Stimulated activated CD4-positive, alpha-beta T cell treated with anti-CD3 and anti-CD28 coated beads, Interleukin-2, amount 100 ng/mL, for 24 hours (primary cell): Measurements from ENCODE around the gene CYP4F8.
A peak's percentile ranks its signal among the peaks of the same experiment; 100 is the strongest.

Experiments
- DNase-seq, 2 donors: peaks; one replicate each; pipeline ENCODE4 v3.0.0-alpha.2; 2020

Gene CYP4F8

GRCh38 chr19:15616627-15617270 lies 1.7 kb downstream of the CYP4F8 start:
- no peak for DNase-seq

- no peak for DNase-seq
Observed at GRCh38 chr19:15618321-15618720, 3.3 kb downstream of the CYP4F8 start.

- DNase-seq = peak in 1 of 2 donors; percentile 11
Observed at GRCh38 chr19:15621801-15622200, 6.8 kb downstream of the CYP4F8 start.

- DNase-seq = no peak
Observed at GRCh38 chr19:15622991-15623390, 8.0 kb downstream of the CYP4F8 start.

- DNase-seq = peak in 1 of 2 donors; percentile 17
Observed at GRCh38 chr19:15623711-15624318, 8.8 kb downstream of the CYP4F8 start.

- no peak for DNase-seq
Observed at GRCh38 chr19:15628236-15629002, 13.4 kb downstream of the CYP4F8 start.

GRCh38 chr19:15629003-15629880 lies 14.2 kb downstream of the CYP4F8 start:
- DNase-seq = peak; percentile 93 to 95

GRCh38 chr19:15631817-15632216 lies 16.8 kb downstream of the CYP4F8 start:
- peak in 1 of 2 donors; percentile 9 for DNase-seq

GRCh38 chr19:15633082-15633835 lies 18.2 kb downstream of the CYP4F8 start:
- DNase-seq = no peak

- DNase-seq = no peak
Observed at GRCh38 chr19:15634105-15634504, 19.1 kb downstream of the CYP4F8 start.

DNA sequence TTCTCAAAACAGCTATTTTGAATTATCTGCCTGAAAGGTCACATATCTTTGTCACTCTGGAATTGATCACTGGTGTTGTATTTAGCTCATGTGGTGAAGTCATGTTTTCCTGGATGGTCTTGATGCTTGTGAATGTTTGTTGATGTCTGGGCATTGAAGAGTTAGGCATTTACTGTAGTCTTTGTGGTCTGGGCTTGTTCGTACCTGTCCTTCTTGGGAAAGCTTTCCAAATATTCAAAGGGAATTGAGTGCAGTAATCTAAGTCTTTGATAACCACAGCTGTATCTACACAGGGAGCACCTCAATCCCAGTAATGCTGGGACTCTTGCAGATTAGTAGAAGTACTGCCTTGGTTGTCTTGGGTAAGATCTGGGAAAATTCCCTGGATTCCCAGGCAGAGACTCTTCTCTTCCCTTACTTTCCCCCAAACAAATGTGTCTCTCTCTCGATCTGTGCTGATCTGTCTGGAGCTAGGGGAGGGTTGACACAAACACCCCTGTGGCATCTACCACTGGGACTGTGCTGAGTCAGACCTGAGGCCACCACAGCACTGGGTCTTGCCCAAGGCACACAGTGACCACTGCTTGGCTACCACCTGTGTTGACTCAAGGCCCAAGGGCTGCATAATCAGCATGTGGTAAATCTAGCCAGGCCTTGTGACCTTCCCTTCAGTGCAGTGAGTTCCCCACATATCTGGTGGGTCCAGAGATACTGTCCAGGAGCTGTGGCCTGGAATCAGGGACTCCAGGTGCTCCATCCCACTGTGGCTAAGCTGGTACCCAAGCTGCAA lies 20.2 kb downstream of the CYP4F8 start:
- no peak for DNase-seq

DNA sequence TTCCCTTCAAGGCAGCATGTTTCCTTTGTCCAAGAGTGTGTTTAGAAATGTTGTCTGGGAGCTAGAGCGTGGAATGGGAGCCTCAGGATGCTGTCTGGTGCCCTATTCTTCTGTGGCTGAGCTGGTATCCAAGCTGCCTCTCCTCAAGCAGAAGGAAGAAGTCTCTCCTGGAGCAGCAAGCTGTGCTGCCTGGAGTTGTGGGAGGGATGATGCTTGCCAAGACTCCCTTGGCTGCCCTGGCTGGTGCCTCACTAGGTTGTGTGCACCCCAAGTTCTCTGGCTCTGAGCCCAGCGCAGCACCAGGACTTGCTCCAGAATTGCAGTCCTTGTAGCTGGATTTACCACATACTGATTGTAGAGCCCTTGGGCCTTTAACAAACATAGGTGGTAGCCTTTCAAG lies 21.0 kb downstream of the CYP4F8 start:
- no peak for DNase-seq

- DNase-seq = peak in 1 of 2 donors; percentile 9
Observed at GRCh38 chr19:15639596-15639995, 24.6 kb downstream of the CYP4F8 start.

GRCh38 chr19:15640294-15640903 lies 25.4 kb downstream of the CYP4F8 start, which contains the start of gene CYP4F3:
CYP4F3 (plus strand) TSS chr19:15640897; CDS start chr19:15641416, 519 bp downstream.
- peak in 1 of 2 donors; percentile 11 for DNase-seq

DNA sequence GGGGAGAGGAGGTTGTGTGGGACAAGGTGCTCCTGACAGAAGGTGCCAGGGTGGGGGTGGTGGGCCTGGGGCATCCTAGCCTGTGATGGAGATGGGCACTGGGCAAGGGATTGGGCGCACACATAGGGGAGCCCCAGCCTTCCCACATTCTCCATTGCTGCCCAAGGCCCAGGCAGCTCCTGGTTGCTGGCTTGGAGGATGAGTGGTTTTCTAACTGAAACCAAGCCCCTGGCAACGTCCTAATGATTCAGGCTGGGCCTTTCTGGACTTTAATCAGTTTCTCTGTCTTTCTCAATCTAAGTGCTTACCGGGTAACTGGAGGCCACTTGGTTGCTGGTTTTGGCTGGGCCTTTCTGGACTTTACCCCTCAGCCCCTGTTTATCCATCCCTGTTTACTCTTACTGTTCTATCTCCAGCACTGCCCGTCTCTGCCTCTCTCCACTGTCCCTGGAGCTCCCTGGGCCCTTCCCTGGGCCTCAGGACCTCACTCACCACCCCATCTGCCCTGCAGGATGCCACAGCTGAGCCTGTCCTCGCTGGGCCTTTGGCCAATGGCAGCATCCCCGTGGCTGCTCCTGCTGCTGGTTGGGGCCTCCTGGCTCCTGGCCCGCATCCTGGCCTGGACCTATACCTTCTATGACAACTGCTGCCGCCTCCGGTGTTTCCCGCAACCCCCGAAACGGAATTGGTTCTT lies 26.0 kb downstream of the CYP4F8 start:
- peak in 1 of 2 donors; percentile 6 for DNase-seq

- peak in 1 of 2 donors; percentile 11 for DNase-seq
Observed at GRCh38 chr19:15641901-15642491, 27.0 kb downstream of the CYP4F8 start.

DNA sequence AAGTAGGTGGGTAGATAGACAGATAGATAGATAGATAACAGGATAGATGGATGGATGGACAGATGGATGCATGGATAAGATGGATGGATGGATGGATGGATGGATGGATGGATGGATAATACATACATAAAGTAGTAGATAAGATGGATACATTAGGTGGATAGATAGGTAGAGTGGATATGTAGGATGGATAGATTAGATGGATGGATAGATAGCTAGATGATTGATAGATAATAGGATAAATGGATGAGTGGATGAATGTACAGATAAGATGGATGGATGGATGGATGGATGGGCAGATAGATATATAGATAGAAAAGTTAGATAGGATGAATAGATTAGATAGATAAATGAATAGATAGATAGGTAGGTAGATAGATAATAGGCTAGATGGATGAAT lies 27.8 kb downstream of the CYP4F8 start:
- DNase-seq = no peak

DNA sequence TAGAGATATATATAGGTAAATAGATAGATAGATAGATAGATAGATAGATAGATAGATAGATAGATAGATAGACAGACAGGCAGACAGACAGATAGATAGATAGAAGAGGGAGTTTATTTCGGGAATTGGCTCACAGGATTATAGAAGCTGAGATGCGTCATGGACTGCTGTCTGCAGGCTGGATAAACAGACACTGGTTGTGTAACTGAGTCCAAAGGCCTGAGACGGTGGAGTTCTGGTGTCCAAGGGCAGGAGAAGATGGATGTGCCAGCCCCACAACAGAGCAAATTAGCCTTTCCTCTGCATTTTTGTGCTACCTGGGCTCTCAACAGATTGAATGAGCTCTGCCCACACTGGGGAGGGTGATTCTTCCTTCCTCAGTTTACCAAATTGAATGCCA lies 28.4 kb downstream of the CYP4F8 start:
- peak in 1 of 2 donors; percentile 9 for DNase-seq

GRCh38 chr19:15644066-15644741 lies 29.2 kb downstream of the CYP4F8 start:
- DNase-seq = peak in 1 of 2 donors; percentile 11
